ENCODE data around the gene EML6.

DNA sequence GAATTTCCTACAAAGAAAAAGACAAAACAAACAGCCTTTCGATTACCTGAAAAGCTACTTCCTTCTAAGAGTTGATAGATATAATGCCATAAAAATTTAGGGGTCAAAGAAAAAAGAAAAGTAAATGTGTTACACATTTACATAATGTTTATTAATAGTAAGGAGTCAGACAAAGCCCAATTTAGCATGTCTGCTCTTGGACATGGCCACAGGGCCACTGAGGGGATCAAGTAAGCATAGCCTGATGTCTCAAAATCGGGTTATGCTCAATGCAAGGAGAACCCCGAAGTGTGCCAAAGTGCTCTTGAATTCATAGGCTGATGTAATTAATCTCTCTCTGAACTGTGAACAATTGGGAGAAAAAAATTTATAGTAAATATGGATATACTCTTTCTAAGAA is 265.1 kb downstream of the EML6 start:
- TF ChIP-seq, protein P1, sequence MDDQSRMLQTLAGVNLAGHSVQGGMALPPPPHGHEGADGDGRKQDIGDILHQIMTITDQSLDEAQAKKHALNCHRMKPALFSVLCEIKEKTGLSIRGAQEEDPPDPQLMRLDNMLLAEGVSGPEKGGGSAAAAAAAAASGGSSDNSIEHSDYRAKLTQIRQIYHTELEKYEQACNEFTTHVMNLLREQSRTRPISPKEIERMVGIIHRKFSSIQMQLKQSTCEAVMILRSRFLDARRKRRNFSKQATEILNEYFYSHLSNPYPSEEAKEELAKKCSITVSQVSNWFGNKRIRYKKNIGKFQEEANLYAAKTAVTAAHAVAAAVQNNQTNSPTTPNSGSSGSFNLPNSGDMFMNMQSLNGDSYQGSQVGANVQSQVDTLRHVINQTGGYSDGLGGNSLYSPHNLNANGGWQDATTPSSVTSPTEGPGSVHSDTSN (IDR thresholded peaks at IDR 0.05; ENCODE audit: insufficient replicate concordance, low read depth, low read length) = no peak
- TF ChIP-seq RFX5 (IDR thresholded peaks at IDR 0.05; ENCODE audit: low read depth, low read length) = no peak
- TF ChIP-seq CREB1 (IDR thresholded peaks at IDR 0.05; ENCODE audit: low read depth) = no peak

Data from GM12878 (cell line).